Measurements from ENCODE around the gene FGF14.

Gene FGF14

GRCh38 chr13:102234618-102235017 lies 167.2 kb downstream of the FGF14 start:
- no peaks in the 10 kb centered on the region for H3F3A ChIP-seq (ENCODE audit: control insufficient read depth, insufficient read depth)
- TF ChIP-seq EZH2phosphoT487 (IDR thresholded peaks at IDR 0.05; ENCODE audit: borderline replicate concordance, low read length), result no peak
- H3K9me2 ChIP-seq (replicated peaks; ENCODE audit: control insufficient read depth, low read length), result no peaks in the 10 kb centered on the region
- no peak overlapping the region for H3K4me2 ChIP-seq (ENCODE audit: low read length)
- H3K9me3 ChIP-seq (ENCODE audit: control insufficient read depth, insufficient read depth, low read length), result no peaks in the 10 kb centered on the region
- H3K27me3 ChIP-seq (ENCODE audit: control insufficient read depth, low read length), result peaks cover 2% of the 10 kb centered on the region; the same call in 1 of the 2 replicates
- no peak overlapping the region for H3K27ac ChIP-seq (ENCODE audit: low read depth, low read length)
- H4K20me1 ChIP-seq (ENCODE audit: control insufficient read depth, insufficient read depth, low read depth, low read length), result no peaks in the 10 kb centered on the region
- H3K4me1 ChIP-seq (ENCODE audit: control insufficient read depth, low read length), result no peaks in the 10 kb centered on the region
- H3K36me3 ChIP-seq (ENCODE audit: control insufficient read depth, low read length), result no peaks in the 10 kb centered on the region
- H3K79me2 ChIP-seq (ENCODE audit: control insufficient read depth, low read length), result no peaks in the 10 kb centered on the region
- no peak overlapping the region for H3K4me3 ChIP-seq (ENCODE audit: low read length)

GRCh38 chr13:102233566-102234208 lies 168.2 kb downstream of the FGF14 start:
- Histone ChIP-seq H3K9me3 (ENCODE audit: control insufficient read depth, insufficient read depth, low read length) (no peaks in the 10 kb centered on the region), H3K36me3 (ENCODE audit: control insufficient read depth, low read length) (no peaks in the 10 kb centered on the region), H3K4me3 (ENCODE audit: low read length) (no peak overlapping the region), H3K4me2 (ENCODE audit: low read length) (no peak overlapping the region), H3K4me1 (ENCODE audit: control insufficient read depth, low read length) (no peaks in the 10 kb centered on the region), H3K9me2 (replicated peaks; ENCODE audit: control insufficient read depth, low read length) (no peaks in the 10 kb centered on the region), H3K27ac (ENCODE audit: low read depth, low read length) (no peak overlapping the region), H3K27me3 (ENCODE audit: control insufficient read depth, low read length) (peaks cover 2% of the 10 kb centered on the region; the same call in 1 of the 2 replicates), H3F3A (ENCODE audit: control insufficient read depth, insufficient read depth) (no peaks in the 10 kb centered on the region), H4K20me1 (ENCODE audit: control insufficient read depth, insufficient read depth, low read depth, low read length) (no peaks in the 10 kb centered on the region), H3K79me2 (ENCODE audit: control insufficient read depth, low read length) (no peaks in the 10 kb centered on the region)
- no peak for TF ChIP-seq EZH2phosphoT487 (IDR thresholded peaks at IDR 0.05; ENCODE audit: borderline replicate concordance, low read length)
- no peak for TF ChIP-seq CTCF (IDR thresholded peaks at IDR 0.05; ENCODE audit: low read depth, low read length, poor library complexity, severe bottlenecking)

- Histone ChIP-seq H3K9me2 (replicated peaks; ENCODE audit: control insufficient read depth, low read length) (no peaks in the 10 kb centered on the region), H3K4me2 (ENCODE audit: low read length) (no peak overlapping the region), H3K27ac (ENCODE audit: low read depth, low read length) (no peak overlapping the region), H3K36me3 (ENCODE audit: control insufficient read depth, low read length) (no peaks in the 10 kb centered on the region), H3K4me1 (ENCODE audit: control insufficient read depth, low read length) (no peaks in the 10 kb centered on the region), H3F3A (ENCODE audit: control insufficient read depth, insufficient read depth) (no peaks in the 10 kb centered on the region), H3K4me3 (ENCODE audit: low read length) (no peak overlapping the region), H4K20me1 (ENCODE audit: control insufficient read depth, insufficient read depth, low read depth, low read length) (no peaks in the 10 kb centered on the region), H3K27me3 (ENCODE audit: control insufficient read depth, low read length) (peaks cover 2% of the 10 kb centered on the region; the same call in 1 of the 2 replicates), H3K79me2 (ENCODE audit: control insufficient read depth, low read length) (no peaks in the 10 kb centered on the region), H3K9me3 (ENCODE audit: control insufficient read depth, insufficient read depth, low read length) (no peaks in the 10 kb centered on the region)
- TF ChIP-seq EZH2phosphoT487 (IDR thresholded peaks at IDR 0.05; ENCODE audit: borderline replicate concordance, low read length), result no peak
- TF ChIP-seq CTCF (IDR thresholded peaks at IDR 0.05; ENCODE audit: low read depth, low read length, poor library complexity, severe bottlenecking), result no peak
These were observed 170.4 kb downstream of the FGF14 start for GRCh38 chr13:102231479-102231878.

GRCh38 chr13:102227741-102228140 lies 174.1 kb downstream of the FGF14 start:
- H3K36me3 ChIP-seq (ENCODE audit: control insufficient read depth, low read length), result no peaks in the 10 kb centered on the region
- H3F3A ChIP-seq (ENCODE audit: control insufficient read depth, insufficient read depth), result no peaks in the 10 kb centered on the region

More at GRCh38 chr13:102227741-102228140, 174.1 kb downstream of the FGF14 start:
- H3K4me2 ChIP-seq (ENCODE audit: low read length), result no peak overlapping the region
- no peaks in the 10 kb centered on the region for H3K9me3 ChIP-seq (ENCODE audit: control insufficient read depth, insufficient read depth, low read length)
- no peak for TF ChIP-seq EZH2phosphoT487 (IDR thresholded peaks at IDR 0.05; ENCODE audit: borderline replicate concordance, low read length)
- TF ChIP-seq CTCF (IDR thresholded peaks at IDR 0.05; ENCODE audit: low read depth, low read length, poor library complexity, severe bottlenecking), result no peak
- H4K20me1 ChIP-seq (ENCODE audit: control insufficient read depth, insufficient read depth, low read depth, low read length), result no peaks in the 10 kb centered on the region
- H3K79me2 ChIP-seq (ENCODE audit: control insufficient read depth, low read length), result no peaks in the 10 kb centered on the region
- H3K27ac ChIP-seq (ENCODE audit: low read depth, low read length), result no peak overlapping the region
- H3K27me3 ChIP-seq (ENCODE audit: control insufficient read depth, low read length), result peaks cover 2% of the 10 kb centered on the region; the same call in 1 of the 2 replicates
- no peak overlapping the region for H3K4me3 ChIP-seq (ENCODE audit: low read length)
- no peaks in the 10 kb centered on the region for H3K4me1 ChIP-seq (ENCODE audit: control insufficient read depth, low read length)
- H3K9me2 ChIP-seq (replicated peaks; ENCODE audit: control insufficient read depth, low read length), result no peaks in the 10 kb centered on the region

Measured in DOHH2 (cell line).